Ovary (tissue), 3 donors: ENCODE data around the gene LYST.

Experiments
- EP300 ChIP-seq: sonication (generic); formaldehyde crosslinking; IDR thresholded peaks from one replicate; pipeline ENCODE4 v1.6.1; 2017; ENCODE audit warnings: antibody characterized with exemption
- POLR2A ChIP-seq: fragments of 450-650 bp; IDR thresholded peaks from one replicate; pipeline ENCODE4 v1.6.1; 2017; ENCODE audit warnings: antibody characterized with exemption, mild to moderate bottlenecking, moderate library complexity
- TF ChIP-seq, protein P1 (sequence below), 3 donors: fragments of 450-650 bp in 2 of 3; fragments of 200-600 bp in 1 of 3; IDR thresholded peaks; one replicate each; pipeline versions ENCODE4 v1.5.1 to v1.8.0; 2016 to 2022; ENCODE audit warnings: antibody characterized with exemption in 3 of 3, mild to moderate bottlenecking in 1 of 3
- donor health status: DM: no; HTN: no; CAD: no.

DNA sequence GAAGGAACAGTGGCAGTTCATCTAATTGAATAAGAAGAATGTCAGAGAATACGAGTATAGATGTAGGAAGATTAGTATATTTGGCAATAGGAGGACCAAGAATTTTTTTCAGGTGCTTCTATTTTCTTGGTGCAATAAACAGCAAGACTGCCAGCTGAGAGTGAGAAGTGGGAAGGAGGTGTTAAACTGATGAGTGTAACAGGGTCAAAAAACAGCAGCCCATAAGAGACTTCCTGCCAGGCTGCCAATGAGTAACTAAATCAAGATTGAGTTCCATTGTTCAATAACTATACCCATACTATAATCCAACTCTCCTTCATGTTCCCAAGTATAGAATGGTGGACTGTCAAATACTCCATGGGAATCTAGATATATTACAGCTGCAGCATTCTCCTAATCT is 28.7 kb downstream of the LYST start:
- TF ChIP-seq, protein P1, sequence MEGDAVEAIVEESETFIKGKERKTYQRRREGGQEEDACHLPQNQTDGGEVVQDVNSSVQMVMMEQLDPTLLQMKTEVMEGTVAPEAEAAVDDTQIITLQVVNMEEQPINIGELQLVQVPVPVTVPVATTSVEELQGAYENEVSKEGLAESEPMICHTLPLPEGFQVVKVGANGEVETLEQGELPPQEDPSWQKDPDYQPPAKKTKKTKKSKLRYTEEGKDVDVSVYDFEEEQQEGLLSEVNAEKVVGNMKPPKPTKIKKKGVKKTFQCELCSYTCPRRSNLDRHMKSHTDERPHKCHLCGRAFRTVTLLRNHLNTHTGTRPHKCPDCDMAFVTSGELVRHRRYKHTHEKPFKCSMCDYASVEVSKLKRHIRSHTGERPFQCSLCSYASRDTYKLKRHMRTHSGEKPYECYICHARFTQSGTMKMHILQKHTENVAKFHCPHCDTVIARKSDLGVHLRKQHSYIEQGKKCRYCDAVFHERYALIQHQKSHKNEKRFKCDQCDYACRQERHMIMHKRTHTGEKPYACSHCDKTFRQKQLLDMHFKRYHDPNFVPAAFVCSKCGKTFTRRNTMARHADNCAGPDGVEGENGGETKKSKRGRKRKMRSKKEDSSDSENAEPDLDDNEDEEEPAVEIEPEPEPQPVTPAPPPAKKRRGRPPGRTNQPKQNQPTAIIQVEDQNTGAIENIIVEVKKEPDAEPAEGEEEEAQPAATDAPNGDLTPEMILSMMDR (IDR thresholded peaks at IDR 0.05), result no peak
- no peak for TF ChIP-seq POLR2A
- no peak for TF ChIP-seq EP300
